Activated CD4-positive, alpha-beta T cell treated with anti-CD3 and anti-CD28 coated beads for 1 hour (primary cell): ENCODE data around the gene CLDN24.

Source experiments
- DNase-seq: peaks from one replicate; pipeline ENCODE4 v3.0.0-alpha.2; 2020

The CLDN24 gene

DNA sequence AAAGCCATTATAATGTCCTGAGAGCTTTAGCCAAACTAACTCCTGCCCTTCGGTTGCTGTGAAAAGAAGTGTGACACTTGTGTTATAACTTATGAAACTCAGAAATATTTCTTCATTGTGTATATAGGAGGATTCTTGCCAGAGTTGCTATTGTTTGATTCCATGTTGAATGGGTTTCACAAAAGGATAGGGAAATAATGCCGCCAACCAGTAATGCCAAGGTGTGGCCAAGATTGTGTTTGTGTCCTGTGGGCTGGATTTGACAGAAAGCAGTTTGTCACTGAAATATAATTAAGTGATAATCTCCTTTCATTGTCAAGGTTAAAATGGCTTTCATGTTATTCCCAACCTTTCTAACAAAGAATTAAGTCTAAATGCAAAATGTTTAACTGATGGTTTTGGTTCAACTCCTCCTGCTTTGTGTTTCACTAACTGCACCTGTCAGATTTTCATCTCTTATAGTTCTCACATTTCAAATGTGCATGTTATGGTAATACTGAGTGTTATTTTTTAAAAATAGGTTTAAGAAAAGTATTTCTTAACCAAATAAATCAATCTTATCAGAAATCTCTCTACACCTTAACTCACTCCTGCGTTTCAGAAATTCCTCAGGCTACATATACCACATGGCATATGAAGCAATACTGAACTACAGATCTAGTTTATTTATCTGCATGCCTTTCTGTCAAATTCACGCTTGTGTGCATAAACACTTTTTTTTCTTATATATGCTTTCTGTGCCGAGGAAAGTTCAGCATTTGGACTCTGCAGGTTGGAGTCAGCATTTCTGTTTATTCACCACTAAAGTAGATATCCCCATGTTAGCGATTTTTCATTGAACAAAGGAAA is 1.8 kb downstream of the CLDN24 start, which contains the start of gene CLDN22:
TSS of gene CLDN22 (minus strand) at position 66 of the 849 bp plus-strand sequence. CDS start at position 8, 58 bp downstream.
- no peak for DNase-seq

DNA sequence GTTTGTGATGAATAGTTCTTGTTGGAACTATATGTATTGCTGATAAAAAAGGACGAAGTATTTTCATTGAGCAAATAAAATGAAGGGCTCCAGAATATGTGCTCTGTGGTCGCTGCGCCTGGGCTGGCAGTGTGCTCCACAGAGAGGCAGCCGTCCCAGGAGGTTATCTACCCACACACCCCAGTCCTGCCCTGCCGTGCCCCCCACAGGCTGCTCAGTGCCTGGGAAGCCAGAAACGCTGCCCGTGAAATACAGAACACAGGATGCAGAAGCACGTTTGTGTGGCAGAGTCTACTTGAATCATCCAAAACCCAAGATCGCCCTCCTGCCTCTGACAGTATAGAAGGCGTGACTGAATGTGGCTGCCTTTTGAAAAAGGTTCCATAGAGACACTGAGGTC is 3.6 kb downstream of the CLDN24 start:
- no peak for DNase-seq

- DNase-seq, result no peak
Observed at GRCh38 chr4:183314806-183315205, 7.4 kb downstream of the CLDN24 start.

DNA sequence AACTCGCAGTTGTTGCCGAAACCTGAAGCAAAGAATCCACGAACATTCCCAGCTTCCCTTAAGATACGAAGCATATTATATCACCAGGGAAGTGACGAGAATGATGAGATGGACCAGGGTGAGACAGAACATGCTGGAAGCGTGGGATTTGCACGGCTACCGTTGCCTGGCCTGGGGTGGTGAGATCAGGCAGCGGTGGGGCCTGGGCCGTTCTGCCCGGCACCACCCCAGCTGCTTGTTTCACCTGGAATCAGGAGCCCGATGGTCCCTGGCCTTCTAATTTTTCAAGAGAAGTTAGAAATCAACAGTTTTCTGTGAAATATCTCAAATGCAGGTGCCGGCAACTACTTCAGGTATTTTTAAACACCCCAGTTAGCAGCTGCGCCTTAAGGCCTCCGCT is 7.9 kb downstream of the CLDN24 start:
- DNase-seq, result no peak

GRCh38 chr4:183312841-183313240 is 9.4 kb downstream of the CLDN24 start:
- DNase-seq, result no peak

- no peak for DNase-seq
Observed at GRCh38 chr4:183306811-183307210, 15.4 kb downstream of the CLDN24 start.

DNA sequence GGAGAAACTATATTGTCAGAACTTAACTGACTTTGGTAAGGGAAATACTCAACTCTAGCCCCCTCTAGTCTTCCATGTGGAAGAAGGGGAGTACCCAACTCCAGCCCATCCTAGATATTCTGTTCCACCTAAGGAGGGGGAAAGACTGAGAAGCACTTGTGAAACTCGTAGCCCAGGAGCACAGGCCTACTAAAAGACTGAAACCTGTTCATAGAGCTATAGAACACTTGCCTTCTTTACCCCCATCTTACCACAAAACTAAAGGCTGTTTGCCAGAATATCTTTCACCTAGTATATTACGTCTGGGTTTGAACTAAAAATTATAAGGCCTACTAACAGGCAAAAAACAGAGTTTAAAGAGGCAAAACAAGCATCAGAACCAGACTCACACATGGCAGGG is 17.7 kb downstream of the CLDN24 start:
- no peak for DNase-seq

- no peak for DNase-seq
Observed at GRCh38 chr4:183304067-183304466, 18.2 kb downstream of the CLDN24 start.

- no peak for DNase-seq
Observed at GRCh38 chr4:183303301-183303700, 18.9 kb downstream of the CLDN24 start.

GRCh38 chr4:183300655-183301054 is 21.6 kb downstream of the CLDN24 start:
- DNase-seq, result no peak

DNA sequence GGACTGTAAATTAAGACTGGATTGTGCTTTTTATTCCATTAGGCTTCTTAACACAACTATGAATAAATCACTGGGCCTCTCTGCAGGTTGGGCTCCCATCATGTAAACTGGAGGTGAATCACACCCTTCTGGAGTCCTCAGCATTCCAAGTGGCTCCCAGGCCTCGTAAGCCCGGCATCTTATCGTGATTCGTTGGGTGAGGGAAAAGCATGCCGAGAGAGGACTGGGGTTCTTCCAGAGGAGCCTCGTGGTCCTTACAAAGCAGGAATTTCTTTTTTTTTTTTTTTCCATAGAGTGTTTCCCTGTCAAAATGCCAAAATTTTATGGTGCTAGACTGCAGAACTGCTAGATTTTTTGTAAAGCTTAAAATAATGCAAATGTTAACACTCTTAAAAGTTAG is 22.2 kb downstream of the CLDN24 start:
- no peak for DNase-seq

- no peak for DNase-seq
Observed at GRCh38 chr4:183299464-183299863, 22.8 kb downstream of the CLDN24 start.

- no peak for DNase-seq
Observed at GRCh38 chr4:183297675-183298074, 24.6 kb downstream of the CLDN24 start.

- no peak for DNase-seq
Observed at GRCh38 chr4:183295711-183296110, 26.5 kb downstream of the CLDN24 start.

GRCh38 chr4:183291070-183291469 is 31.2 kb downstream of the CLDN24 start:
- no peak for DNase-seq

DNA sequence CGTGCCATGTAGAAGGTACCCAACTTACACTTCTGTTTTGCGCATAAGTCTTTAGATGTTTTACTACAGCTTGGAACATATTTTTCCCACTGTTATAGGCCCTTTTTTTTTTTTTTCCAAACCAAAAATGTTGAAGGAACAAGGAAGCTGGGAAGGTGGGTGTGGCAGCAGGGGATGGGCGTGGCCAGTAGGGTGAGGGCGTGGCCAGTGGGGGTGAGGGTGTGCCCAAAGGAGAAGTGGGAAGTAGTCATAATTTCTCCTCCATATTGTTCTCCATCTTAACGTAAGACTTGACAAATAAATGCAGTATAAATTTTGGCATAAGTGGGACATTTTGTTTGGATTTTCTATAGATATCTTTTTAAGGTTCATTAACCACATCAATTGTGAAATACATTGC is 32.5 kb downstream of the CLDN24 start:
- DNase-seq, result no peak

DNA sequence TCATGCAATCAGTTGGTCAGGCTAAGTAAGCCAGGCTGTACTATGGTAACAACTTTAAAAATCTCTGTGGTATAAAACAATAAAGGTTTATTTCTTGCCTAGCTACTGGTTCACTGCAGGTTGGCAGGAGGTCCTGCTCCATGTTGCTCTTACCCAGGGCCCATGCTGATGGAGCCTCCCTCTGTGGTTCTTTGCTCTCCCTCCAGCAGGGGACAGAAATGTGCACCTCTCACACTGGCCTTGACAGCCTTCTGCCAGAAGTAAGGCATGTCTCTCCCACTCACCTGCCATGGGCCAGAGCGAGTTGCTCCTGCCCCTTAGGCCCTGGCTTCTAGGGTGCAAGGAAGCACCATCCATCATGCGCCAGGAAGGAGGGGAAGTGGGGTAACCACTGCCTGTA is 33.3 kb downstream of the CLDN24 start:
- no peak for DNase-seq

DNA sequence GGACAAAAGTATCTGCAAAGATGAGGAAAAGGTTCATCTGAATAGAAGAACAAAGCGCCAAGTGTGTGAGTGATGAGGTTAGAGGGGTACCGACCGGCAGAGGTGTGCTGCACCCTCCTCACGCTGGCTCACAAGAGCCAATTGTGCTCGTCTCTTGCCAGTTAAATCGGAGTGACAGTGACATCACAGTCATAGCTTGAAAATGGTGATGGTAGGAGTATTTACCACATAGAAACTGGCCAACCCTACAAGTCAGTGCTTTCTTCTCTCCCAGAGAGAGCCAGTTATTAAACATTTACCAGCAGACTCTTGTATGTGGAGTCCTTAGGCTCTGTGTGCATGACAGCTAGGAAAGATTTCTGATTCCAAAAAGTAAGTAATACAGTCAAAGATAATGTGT is 34.5 kb downstream of the CLDN24 start:
- DNase-seq, result no peak

DNA sequence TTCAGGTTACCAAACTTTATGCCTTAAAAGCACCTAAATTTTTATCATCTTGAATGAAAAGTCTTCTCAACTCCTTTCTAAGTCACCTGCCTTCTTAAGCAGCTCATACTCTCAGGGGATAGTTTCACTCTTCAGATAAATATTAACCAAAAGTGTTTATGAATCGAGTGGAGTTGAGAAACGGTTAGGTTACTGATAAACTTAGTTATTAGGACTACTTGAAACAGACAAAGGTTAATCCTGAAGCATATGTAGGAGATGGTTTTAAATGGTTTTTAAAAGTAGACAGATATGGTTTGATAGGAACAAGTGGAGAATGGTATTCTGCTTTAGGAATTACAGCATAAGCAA is 34.9 kb downstream of the CLDN24 start:
- no peak for DNase-seq

DNA sequence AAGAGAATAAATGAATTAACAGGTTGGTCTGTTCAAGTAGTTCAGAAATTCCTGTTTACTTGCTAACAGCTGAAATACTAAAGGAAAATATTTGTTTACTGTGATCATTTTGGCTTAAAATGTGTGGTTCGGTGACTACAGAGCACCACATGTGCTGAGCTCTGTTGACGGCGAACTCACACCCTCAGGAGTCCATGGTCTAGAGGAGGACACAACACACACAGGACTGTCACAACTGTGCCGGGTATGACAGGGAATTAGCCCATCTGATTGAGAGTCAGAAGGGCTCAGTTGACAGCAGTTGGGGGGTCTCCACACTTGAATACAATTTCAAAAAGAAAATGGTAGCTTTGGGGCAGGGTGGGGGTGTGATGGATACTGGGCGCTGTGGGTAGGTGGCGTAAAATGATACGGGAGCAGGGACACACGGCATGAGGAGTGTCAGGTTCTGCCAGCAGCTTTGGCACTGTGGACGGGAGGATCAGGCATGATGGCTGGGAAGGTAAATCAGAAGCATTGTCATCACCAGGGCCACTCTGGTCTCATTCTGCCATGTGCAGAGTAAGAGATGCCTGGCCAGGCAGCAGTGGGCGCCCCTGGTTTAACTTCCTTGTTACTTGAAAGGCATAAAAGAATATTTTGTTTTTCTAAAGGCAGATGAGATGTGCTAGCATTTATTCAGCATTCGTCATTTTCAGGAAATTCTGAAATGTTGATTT is 35.5 kb downstream of the CLDN24 start:
- no peak for DNase-seq

DNA sequence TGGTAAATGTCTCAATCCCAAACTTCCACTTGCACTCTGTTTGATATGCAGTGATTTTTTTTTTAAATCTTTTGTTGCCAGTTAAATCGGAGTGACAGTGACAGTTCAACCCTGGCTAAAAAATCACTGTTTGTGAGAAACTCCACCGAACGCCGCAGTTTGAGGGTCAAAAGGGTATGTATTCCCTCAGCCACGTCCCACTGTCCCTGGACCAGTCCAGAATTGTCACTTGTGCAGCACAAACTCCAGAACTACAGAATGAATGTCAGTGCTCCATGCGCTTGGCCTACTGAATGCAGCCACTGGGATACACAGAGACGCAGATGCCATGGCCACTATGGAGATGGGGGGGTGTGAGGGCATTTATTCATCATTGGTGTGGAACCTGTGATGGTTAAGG is 36.3 kb downstream of the CLDN24 start:
- DNase-seq, result no peak

GRCh38 chr4:183284965-183285364 is 37.3 kb downstream of the CLDN24 start:
- no peak for DNase-seq

GRCh38 chr4:183284258-183284785 is 37.9 kb downstream of the CLDN24 start:
- DNase-seq, result no peak

- no peak for DNase-seq
Observed at GRCh38 chr4:183276106-183276505, 46.1 kb downstream of the CLDN24 start.
